ENCODE results near the gene PICK1. TPM values are rescaled to one million over a fixed set of nuclear protein-coding genes. Genes with fewer than 3 reads are reported as not detected.
"Not testable (repeated sequence)": the region's sequence is repeated elsewhere in the genome, so short reads cannot be mapped to it uniquely, and the experiment has no call there.

Gene PICK1
- total RNA-seq, 1 experiment from 2014 or later, result 23.3 TPM

- in situ Hi-C loops (cut with HindIII; ENCODE audit: low sequenced_read_pairs), result no loop called here
- peak; percentile 13 for DNase-seq (ENCODE audit: low spot score)
These were observed 27.3 kb upstream of the PICK1 start for GRCh38 chr22:38029901-38030300.

GRCh38 chr22:38030311-38031133 lies 26.7 kb upstream of the PICK1 start:
- in situ Hi-C loops (cut with HindIII; ENCODE audit: low sequenced_read_pairs), result no loop called here

GRCh38 chr22:38031491-38031890 lies 25.7 kb upstream of the PICK1 start:
- DNase-seq (ENCODE audit: low spot score), result no peak

More at GRCh38 chr22:38030311-38031133, 26.7 kb upstream of the PICK1 start:
- no peak for DNase-seq (ENCODE audit: low spot score)

GRCh38 chr22:38032681-38033521 lies 24.3 kb upstream of the PICK1 start:
- in situ Hi-C loops (cut with HindIII; ENCODE audit: low sequenced_read_pairs), result no loop called here
- no peak for DNase-seq (ENCODE audit: low spot score)

More at GRCh38 chr22:38031491-38031890, 25.7 kb upstream of the PICK1 start:
- in situ Hi-C loops (cut with HindIII; ENCODE audit: low sequenced_read_pairs), result no loop called here

- in situ Hi-C loops (cut with HindIII; ENCODE audit: low sequenced_read_pairs), result no loop called here
- peak; percentile 53 for DNase-seq (ENCODE audit: low spot score)
These were observed 23.5 kb upstream of the PICK1 start for GRCh38 chr22:38033522-38034277.

GRCh38 chr22:38034278-38034882 lies 22.8 kb upstream of the PICK1 start:
- DNase-seq (ENCODE audit: low spot score), result peak; percentile 66

GRCh38 chr22:38034884-38035529 lies 22.2 kb upstream of the PICK1 start:
- in situ Hi-C loops (cut with HindIII; ENCODE audit: low sequenced_read_pairs), result no loop called here
- no peak for DNase-seq (ENCODE audit: low spot score)

More at GRCh38 chr22:38034278-38034882, 22.8 kb upstream of the PICK1 start:
- in situ Hi-C loops (cut with HindIII; ENCODE audit: low sequenced_read_pairs), result no loop called here

- DNase-seq (ENCODE audit: low spot score), result no peak
- in situ Hi-C loops (cut with HindIII; ENCODE audit: low sequenced_read_pairs), result no loop called here
These were observed 21.7 kb upstream of the PICK1 start for GRCh38 chr22:38035530-38035885.

- in situ Hi-C loops (cut with HindIII; ENCODE audit: low sequenced_read_pairs), result no loop called here
- no peak for DNase-seq (ENCODE audit: low spot score)
These were observed 20.7 kb upstream of the PICK1 start for GRCh38 chr22:38036392-38037062.

GRCh38 chr22:38037367-38038150 lies 19.6 kb upstream of the PICK1 start:
- DNase-seq (ENCODE audit: low spot score); in situ Hi-C loops (cut with HindIII; ENCODE audit: low sequenced_read_pairs): not testable (repeated sequence)

GRCh38 chr22:38038426-38038825 lies 18.8 kb upstream of the PICK1 start:
- no peak for DNase-seq (ENCODE audit: low spot score)
- in situ Hi-C loops (cut with HindIII; ENCODE audit: low sequenced_read_pairs), result no loop called here

- in situ Hi-C loops (cut with HindIII; ENCODE audit: low sequenced_read_pairs), result no loop called here
These were observed 18.1 kb upstream of the PICK1 start for GRCh38 chr22:38038890-38039812.

GRCh38 chr22:38040953-38041759 lies 16.0 kb upstream of the PICK1 start:
- DNase-seq (ENCODE audit: low spot score), result no peak
- in situ Hi-C loops (cut with HindIII; ENCODE audit: low sequenced_read_pairs), result no loop called here

More at GRCh38 chr22:38038890-38039812, 18.1 kb upstream of the PICK1 start:
- DNase-seq (ENCODE audit: low spot score), result no peak

- in situ Hi-C loops (cut with HindIII; ENCODE audit: low sequenced_read_pairs), result no loop called here
- DNase-seq (ENCODE audit: low spot score), result no peak
These were observed 15.3 kb upstream of the PICK1 start for GRCh38 chr22:38041760-38042487.

- in situ Hi-C loops (cut with HindIII; ENCODE audit: low sequenced_read_pairs), result no loop called here
- no peak for DNase-seq (ENCODE audit: low spot score)
These were observed 14.8 kb upstream of the PICK1 start for GRCh38 chr22:38042488-38042790.

Data from G401 (cell line).